GM12874 (cell line): ENCODE measurements around the gene GAMT.

ENCODE experiments used
- TF ChIP-seq, protein P1 (sequence below): IDR thresholded peaks from 2 replicates; pipeline ENCODE4 v1.5.1; 2011; ENCODE audit warnings: low read depth, mild to moderate bottlenecking, control low read depth, low read length, moderate library complexity; ENCODE audit not compliant: insufficient read depth

The GAMT gene

DNA sequence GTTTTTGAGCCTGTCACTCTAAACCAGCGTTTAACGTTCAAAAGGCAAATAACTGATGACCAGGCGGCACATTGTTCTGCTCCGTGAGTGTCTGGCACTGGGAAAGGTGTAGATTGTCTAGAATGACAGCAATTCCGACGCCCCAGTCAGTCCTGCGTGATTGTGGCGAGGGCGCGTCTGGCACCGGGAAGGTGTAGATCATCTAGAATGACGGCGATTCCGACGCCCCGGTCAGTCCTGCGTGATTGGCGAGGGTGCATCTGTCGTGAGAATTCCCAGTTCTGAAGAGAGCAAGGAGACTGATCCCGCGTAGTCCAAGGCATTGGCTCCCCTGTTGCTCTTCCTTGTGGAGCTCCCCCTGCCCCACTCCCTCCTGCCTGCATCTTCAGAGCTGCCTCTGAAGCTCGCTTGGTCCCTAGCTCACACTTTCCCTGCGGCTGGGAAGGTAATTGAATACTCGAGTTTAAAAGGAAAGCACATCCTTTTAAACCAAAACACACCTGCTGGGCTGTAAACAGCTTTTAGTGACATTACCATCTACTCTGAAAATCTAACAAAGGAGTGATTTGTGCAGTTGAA is 43.7 kb downstream of the GAMT start:
- TF ChIP-seq, protein P1, sequence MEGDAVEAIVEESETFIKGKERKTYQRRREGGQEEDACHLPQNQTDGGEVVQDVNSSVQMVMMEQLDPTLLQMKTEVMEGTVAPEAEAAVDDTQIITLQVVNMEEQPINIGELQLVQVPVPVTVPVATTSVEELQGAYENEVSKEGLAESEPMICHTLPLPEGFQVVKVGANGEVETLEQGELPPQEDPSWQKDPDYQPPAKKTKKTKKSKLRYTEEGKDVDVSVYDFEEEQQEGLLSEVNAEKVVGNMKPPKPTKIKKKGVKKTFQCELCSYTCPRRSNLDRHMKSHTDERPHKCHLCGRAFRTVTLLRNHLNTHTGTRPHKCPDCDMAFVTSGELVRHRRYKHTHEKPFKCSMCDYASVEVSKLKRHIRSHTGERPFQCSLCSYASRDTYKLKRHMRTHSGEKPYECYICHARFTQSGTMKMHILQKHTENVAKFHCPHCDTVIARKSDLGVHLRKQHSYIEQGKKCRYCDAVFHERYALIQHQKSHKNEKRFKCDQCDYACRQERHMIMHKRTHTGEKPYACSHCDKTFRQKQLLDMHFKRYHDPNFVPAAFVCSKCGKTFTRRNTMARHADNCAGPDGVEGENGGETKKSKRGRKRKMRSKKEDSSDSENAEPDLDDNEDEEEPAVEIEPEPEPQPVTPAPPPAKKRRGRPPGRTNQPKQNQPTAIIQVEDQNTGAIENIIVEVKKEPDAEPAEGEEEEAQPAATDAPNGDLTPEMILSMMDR: no peak

GRCh38 chr19:1356508-1356865 is 44.9 kb downstream of the GAMT start:
- TF ChIP-seq, protein P1: no peak

DNA sequence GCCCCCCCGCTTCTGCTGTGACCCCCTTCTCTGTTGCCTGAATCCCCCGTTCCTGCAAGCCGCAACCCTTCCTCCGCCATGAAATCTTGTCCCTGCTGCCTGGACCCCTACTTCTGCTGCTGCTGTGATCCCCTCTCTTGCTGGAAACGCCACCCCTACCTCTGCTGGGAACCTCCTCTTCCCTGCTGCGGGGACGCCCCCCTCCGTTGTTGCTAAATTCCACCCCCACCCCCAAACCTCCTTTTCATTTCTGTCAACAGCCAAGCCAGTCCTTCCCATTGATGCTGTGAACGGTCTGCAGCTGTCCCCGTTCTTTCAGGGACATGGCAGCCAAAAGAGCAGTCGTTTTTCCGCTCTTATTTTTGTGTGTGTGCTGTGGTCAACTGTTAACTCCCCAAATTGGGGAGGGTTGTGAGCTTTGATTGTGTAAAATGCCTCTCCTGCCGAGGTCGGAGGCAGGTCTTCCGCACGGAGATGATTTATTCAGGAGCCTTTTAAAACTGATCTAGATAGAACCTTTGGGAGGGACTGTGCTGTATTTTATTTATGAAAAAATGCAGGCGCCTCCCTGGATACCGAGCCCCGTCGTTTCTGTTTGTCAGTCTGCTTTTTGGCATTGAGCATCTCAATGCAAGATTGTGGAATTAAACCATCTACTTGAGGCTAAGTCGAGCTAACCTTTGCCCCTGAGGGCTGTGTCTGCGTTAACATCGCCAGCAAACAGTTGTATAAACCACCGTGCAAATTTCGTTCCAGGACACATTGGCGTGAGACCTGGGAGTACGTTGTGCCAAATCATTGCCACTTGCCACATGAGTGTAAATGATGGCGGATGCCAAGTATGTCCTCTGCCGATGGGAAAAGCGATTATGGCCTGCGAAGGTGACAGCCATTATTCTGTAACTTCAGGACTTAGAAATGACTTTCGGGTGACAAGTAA is 45.5 kb downstream of the GAMT start:
- TF ChIP-seq, protein P1: no peak

DNA sequence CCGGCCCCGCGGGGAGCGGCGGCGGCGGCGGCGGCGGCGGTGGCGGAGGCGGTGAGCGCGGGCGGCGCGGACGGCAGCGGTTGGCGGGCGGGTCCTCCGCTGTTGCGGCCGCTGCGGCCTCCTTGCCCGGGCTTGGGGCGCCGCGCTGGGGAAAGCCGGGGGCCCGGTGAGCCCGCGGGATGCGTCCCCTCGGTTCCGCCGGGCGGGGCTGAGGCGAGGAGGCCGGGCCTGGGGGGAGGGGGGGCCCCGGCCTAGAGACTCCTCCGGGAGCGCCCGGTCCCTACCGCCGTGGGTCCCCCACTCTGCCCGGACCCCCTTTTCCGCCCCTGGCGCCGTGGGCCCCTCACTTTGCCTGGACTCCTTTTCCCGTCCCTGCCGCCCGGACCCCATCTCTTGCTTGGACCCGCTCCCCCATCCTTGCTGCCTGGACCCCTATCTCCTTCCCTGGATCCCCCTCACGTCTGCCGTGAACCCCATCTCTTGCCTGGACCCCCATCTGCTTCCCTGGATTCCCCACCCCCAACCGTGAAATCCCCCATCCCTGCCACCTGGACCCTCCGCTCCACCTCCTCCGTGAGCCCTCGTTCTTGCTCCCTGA is 46.3 kb downstream of the GAMT start:
- TF ChIP-seq, protein P1: no peak

DNA sequence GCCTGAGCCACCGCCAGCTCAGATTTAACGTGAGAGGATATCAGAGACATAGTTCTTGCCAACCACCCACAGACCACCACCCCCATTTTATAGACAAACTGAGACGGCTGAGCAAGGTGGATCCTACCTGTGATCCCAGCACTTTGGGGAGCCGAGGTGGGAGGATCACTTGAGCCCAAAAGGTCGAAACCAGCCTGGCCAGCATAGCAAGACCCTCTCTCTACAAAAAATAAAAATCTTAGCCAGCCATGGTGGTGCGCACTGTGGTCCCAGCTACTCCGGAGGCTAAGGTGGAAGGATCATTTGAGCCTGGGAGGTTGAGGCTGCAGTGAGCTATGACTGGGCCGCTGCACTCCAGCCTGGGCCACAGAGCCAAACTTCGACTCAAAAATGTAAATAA is 48.2 kb downstream of the GAMT start:
- TF ChIP-seq, protein P1: no peak

GRCh38 chr19:1351381-1351851 is 49.9 kb downstream of the GAMT start:
- TF ChIP-seq, protein P1: no peak

GRCh38 chr19:1350867-1351266 is 50.5 kb downstream of the GAMT start:
- TF ChIP-seq, protein P1: no peak
